ENCODE results near the gene GORAB. TPM values are rescaled to one million over a fixed set of nuclear protein-coding genes. Genes with fewer than 3 reads are reported as not detected.

Gene GORAB
- total RNA-seq (2014; rRNA removed; shearing (Covaris generic)) = 13.1 and 14.3 TPM in 2 replicates
- 6.4 and 9.5 TPM in 2 replicates for polyA plus RNA-seq (2015; cell fraction: cytosol; rRNA removed)
- 80.1 and 102 TPM in 2 replicates for polyA plus RNA-seq (2015; cell fraction: nucleus; rRNA removed)

GRCh38 chr1:170531758-170532657 lies at the start of gene GORAB:
Gene GORAB, plus strand, starts transcription at chr1:170532166. Its CDS starts 58 bp downstream, at chr1:170532224.
- DNase-seq (ENCODE audit: low read depth, low spot score) = peak; percentile 93
- in situ Hi-C loops (cut with HindIII; ENCODE audit: low pct_unique_long_range_greater_than_20kb, low sequenced_read_pairs) = no loop called here

- in situ Hi-C loops (cut with HindIII; ENCODE audit: low pct_unique_long_range_greater_than_20kb, low sequenced_read_pairs) = no loop called here
- DNase-seq (ENCODE audit: low read depth, low spot score) = no peak
Measured at GRCh38 chr1:170483051-170483450, 48.9 kb upstream of the GORAB start.

- in situ Hi-C loops (cut with HindIII; ENCODE audit: low pct_unique_long_range_greater_than_20kb, low sequenced_read_pairs) = no loop called here
- DNase-seq (ENCODE audit: low read depth, low spot score) = no peak
Measured at GRCh38 chr1:170487503-170487902, 44.5 kb upstream of the GORAB start.

DNA sequence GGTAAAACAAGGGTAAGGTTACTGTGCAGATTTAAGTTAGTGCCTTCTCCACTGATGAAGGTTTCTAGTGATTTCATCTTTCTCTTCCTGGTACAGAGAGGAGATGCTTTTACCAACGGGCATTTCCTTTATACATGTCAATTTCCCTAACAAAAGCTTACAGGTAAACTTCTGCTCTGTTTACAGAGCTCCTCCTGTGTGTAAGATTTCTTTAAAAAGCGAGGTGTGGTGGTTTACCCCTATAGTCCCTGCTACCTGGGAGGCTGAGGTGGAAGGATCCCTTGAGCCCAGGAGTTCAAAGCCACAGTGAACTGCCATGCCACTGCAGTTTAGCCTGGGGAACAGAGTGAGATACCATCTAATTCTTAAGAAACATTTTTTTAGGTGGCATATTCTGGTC lies 40.7 kb upstream of the GORAB start:
- in situ Hi-C loops (cut with HindIII; ENCODE audit: low pct_unique_long_range_greater_than_20kb, low sequenced_read_pairs) = no loop called here
- DNase-seq (ENCODE audit: low read depth, low spot score) = no peak

DNA sequence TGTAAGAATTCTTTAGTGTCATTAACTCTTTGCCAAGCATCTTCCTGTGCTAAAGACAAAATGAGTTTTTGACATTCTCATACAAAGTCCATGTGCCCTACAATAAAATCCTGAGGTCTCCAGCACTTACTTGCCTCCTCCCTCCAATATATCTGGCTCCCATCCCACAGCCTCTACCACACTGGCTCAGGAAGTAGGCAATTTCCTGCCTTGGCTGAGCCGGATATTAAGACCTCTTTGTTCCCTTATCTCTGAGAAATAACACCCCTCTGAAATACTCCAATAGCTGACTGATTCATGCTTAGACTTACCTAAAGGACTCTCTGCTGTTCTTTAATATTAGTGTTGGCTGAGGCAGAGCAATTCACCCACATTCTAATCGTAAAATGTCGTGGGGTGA lies 37.6 kb upstream of the GORAB start:
- peak; percentile 94 for DNase-seq (ENCODE audit: low read depth, low spot score)
- in situ Hi-C loops (cut with HindIII; ENCODE audit: low pct_unique_long_range_greater_than_20kb, low sequenced_read_pairs) = no loop called here

- in situ Hi-C loops (cut with HindIII; ENCODE audit: low pct_unique_long_range_greater_than_20kb, low sequenced_read_pairs) = no loop called here
Measured at GRCh38 chr1:170495006-170495405, 37.0 kb upstream of the GORAB start.

DNA sequence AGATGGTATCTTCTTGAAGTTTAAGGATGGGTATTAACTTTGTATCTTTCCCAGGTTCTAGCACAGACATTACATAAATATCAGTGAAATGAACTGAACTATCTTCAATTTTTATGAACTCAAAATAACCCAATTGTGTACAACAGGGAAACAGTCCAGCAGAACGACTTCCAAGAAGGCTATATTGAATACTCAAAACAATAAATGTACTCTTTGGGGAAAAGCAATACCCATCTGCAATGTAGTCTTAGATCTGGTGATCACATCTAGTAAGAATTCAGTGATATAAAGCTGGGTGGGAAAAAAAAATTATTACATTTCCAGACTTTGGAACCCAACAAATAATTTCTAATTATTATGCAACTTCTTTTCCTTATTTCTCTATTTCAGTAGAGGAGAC lies 33.1 kb upstream of the GORAB start:
- no peak for DNase-seq (ENCODE audit: low read depth, low spot score)
- in situ Hi-C loops (cut with HindIII; ENCODE audit: low pct_unique_long_range_greater_than_20kb, low sequenced_read_pairs) = no loop called here

More at GRCh38 chr1:170495006-170495405, 37.0 kb upstream of the GORAB start:
- DNase-seq (ENCODE audit: low read depth, low spot score) = peak; percentile 90

DNA sequence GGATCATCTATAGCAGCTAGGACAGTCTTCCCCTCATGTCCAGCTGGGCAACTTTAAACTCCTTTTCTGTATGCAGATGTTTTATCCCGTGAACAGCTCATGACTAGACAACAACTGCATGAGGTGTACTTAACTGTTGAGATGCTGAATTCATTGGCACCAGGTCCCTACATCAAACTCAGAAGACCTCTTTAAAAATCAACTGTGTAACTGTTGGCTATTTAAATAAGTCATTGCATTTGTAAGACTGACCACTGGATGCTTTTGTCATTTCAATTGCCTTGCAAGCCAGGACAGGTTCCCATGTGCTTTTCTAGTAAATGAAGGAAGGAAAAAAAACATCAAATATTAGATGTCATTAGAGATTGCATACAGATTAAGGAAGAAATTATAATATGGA lies 28.3 kb upstream of the GORAB start:
- no peak for DNase-seq (ENCODE audit: low read depth, low spot score)
- in situ Hi-C loops (cut with HindIII; ENCODE audit: low pct_unique_long_range_greater_than_20kb, low sequenced_read_pairs) = no loop called here

DNA sequence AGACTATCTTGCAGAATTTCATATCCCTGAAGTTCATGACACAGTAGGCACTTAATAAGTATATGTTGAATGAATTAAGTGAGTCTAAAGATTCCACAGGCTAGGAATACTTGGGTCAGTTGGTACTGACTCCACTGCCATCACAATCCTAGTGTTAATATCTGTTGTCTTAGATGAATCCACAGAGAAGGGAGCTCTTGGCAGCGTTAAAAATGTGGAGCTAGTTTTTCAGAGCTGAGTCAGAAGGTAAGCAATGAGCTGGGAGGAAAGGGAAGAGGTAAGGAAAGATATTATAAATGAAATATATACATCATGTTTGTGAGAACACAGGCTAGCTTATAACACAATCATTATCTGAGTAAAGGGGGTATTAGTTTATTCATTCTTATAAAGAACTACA lies 21.8 kb upstream of the GORAB start:
- no peak for DNase-seq (ENCODE audit: low read depth, low spot score)
- in situ Hi-C loops (cut with HindIII; ENCODE audit: low pct_unique_long_range_greater_than_20kb, low sequenced_read_pairs) = no loop called here

DNA sequence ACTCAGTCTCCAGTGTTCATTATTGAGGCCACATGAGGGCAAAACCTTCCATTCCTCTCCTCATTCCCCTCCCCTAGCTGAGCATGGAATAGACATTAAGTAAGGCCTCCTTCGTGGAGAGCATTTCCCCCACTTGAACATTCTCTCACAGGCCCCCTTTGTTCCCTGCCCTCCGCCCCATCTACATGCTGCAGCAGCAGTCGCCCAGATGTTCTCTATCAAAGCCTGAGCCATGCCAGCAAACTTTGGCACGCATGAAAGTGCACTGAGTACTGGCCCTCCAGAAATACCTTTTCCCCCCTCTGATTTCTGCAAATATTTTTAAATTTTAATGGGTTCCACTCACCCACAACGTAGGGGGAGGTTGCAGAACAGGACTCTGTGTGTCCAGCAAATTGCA lies 20.9 kb upstream of the GORAB start:
- no peak for DNase-seq (ENCODE audit: low read depth, low spot score)

GRCh38 chr1:170513138-170513537 lies 18.8 kb upstream of the GORAB start:
- in situ Hi-C loops (cut with HindIII; ENCODE audit: low pct_unique_long_range_greater_than_20kb, low sequenced_read_pairs) = no loop called here
- no peak for DNase-seq (ENCODE audit: low read depth, low spot score)

More for the DNA sequence above, 20.9 kb upstream of the GORAB start:
- in situ Hi-C loops (cut with HindIII; ENCODE audit: low pct_unique_long_range_greater_than_20kb, low sequenced_read_pairs) = no loop called here

GRCh38 chr1:170518185-170518834 lies 13.7 kb upstream of the GORAB start:
- in situ Hi-C loops (cut with HindIII; ENCODE audit: low pct_unique_long_range_greater_than_20kb, low sequenced_read_pairs) = no loop called here
- no peak for DNase-seq (ENCODE audit: low read depth, low spot score)

DNA sequence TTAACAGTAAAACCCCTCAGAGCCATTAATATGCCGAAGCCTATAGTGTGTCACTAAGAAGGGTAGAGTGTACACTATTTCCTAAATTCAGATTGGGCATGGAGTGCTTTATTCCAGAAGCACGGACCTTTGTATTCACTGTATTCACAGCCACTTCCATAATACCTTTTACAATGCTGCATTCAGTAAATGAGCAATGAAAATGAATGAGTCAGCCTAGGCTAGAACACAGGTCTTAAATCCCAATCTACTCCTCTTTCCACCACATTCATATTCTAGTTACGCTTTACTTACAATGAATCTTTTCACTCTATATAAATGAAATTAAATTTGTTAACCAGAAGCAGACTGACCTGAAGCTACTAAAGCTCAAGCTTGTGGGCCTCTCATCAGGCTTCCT lies 13.0 kb upstream of the GORAB start:
- in situ Hi-C loops (cut with HindIII; ENCODE audit: low pct_unique_long_range_greater_than_20kb, low sequenced_read_pairs) = no loop called here
- DNase-seq (ENCODE audit: low read depth, low spot score) = peak; percentile 42

DNA sequence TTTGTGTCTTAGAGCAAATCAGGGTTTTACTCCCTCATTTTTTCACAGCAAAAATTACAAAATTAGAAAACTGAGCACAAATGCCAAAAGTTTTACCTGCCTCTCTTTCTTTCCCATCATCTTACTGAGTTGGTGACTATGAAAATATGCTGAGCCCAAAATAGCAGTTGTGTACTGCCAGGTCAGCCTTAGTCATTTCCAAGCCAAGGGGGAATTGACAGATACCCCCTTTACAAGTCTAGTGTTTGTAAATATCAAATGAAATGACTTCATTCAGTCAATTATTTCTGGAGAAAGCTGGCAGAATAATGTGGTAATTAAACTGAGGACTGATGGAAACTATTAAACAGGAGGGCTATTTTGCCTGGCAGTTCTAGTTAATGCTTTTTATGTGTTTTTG lies 11.4 kb upstream of the GORAB start:
- DNase-seq (ENCODE audit: low read depth, low spot score) = no peak
- in situ Hi-C loops (cut with HindIII; ENCODE audit: low pct_unique_long_range_greater_than_20kb, low sequenced_read_pairs) = no loop called here

DNA sequence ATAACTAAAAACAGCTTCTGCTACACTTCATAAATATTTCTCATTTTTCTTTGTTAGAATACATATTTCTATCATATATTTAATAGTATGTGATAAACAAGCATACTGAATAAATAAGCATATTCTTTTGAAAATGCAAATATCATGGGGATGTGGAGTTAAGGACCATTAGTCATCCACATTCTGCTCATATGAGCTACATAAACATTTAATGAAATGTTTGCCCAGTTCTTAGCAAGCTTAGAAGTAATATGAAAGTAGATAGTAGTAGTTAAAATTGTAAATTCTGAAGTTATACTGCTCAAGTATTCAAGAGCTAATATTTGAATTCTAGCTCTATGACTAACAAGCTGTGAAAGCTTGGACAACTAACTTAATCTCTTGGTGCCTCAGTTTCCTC lies 10.1 kb upstream of the GORAB start:
- in situ Hi-C loops (cut with HindIII; ENCODE audit: low pct_unique_long_range_greater_than_20kb, low sequenced_read_pairs) = no loop called here
- no peak for DNase-seq (ENCODE audit: low read depth, low spot score)

DNA sequence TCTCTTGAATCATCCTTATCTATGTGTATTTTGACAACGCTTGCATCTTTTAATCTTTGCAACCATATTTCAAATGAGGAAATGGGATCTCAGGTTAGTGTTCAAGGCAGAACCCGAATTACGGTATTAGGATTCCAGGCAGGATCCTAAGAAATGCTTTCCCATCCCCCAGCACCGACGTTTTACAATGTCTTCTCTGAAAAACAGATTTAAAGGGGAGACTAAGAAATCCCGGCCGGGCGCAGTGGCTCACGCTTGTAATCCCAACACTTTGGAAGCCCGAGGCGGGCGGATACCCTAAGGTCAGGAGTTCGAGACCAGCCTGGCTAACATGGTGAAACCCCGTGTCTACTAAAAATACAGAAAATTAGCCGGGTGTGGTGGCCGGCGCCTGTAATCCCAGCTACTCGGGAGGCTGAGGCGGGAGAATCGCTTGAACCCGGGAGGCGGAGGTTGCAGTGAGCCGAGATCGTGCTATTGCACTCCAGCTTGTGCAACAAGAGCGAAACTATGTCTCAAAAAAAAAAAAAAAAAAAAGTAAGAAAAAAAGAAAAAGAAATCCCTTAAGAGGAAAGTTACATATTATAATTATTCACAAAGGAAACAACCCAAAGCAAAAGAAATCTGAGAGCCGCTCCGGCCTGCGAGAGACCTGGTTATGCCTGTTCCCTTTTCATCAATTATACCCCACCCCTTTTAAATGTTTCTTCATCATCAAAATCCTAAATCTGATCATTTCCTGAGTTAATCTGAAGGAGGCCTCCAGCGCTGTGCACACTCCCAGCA lies 801 bp upstream of the GORAB start:
- in situ Hi-C loops (cut with HindIII; ENCODE audit: low pct_unique_long_range_greater_than_20kb, low sequenced_read_pairs) = no loop called here
- DNase-seq (ENCODE audit: low read depth, low spot score) = peak; percentile 29

DNA sequence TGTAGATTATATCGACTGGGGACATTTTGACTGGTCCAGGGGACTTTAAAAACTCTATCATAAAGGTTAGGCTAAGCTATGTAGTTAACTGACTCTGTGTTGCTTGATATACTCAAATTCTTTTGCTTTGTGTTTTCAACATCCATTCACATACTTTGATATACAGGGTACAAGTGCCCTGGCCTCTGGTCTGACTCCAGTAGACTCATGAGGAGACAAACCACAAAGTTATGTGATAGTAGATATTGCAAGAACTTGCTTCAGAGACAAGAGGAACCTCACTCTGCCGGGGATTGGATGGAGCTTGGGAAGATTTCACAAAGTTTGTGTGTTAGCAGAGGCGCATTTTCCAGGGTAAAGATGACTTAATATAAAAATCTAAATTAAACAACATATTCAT lies 1.3 kb downstream of the GORAB start:
- no peak for DNase-seq (ENCODE audit: low read depth, low spot score)
- in situ Hi-C loops (cut with HindIII; ENCODE audit: low pct_unique_long_range_greater_than_20kb, low sequenced_read_pairs) = no loop called here

DNA sequence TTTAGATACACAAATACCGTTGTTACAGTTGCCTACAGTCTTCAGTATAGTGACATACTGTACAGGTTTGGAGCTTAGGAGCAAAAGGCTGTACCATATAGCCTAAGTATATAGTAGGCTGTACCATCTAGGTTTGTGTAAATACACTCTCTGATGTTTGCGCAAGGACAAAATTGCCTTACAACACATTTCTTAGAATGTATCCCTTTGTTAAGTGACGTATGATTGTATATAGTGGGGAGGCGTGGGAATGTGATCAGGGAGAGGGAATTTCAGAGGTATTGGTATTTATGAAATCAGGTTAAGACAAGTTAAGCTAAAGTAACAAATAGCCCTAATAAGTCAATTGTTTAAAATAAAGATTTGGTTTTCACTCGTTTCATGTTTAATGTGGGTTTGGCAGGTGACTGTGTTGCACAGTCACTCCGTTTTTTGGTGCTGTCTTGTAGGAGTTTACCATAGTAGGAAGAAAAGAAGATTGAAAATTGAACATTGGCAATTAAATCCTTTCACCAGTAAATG lies 2.7 kb downstream of the GORAB start:
- no peak for DNase-seq (ENCODE audit: low read depth, low spot score)
- in situ Hi-C loops (cut with HindIII; ENCODE audit: low pct_unique_long_range_greater_than_20kb, low sequenced_read_pairs) = no loop called here

Measured in SK-MEL-5 (cell line).